GM19328 (cell line): Measurements from ENCODE around the gene ALOX5.
"Not testable (repeated sequence)": the region's sequence is repeated elsewhere in the genome, so short reads cannot be mapped to it uniquely, and the experiment has no call there.

Experiments
- ATAC-seq: cut with Tn5 transposase; IDR thresholded peaks from one replicate; pipeline ENCODE4 v1.9.1; 2021; ENCODE audit warnings: mild to moderate bottlenecking, moderate library complexity; ENCODE audit not compliant: unreplicated experiment

The ALOX5 gene

GRCh38 chr10:45374350-45375052 is 485 bp downstream of the ALOX5 start:
- ATAC-seq, result peak; percentile 14

DNA sequence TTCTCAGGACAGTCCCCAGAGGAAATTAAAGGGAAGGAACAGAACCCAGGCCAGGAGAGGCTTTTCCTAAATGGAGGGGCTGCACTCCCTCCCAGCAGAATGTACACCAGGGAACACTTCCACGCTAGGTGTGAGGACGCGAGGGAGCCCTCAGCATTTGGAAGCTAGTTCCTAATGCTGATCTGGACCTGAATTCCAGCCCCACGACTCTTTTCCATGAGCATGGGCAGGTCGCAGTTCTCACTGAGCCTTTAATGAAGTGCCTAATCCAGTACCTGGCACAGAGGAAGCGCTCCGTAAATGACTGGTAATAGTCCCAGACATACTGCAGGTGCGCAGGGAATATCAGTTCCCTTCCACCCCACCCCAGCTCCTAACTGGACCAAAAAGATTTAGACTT is 1.1 kb downstream of the ALOX5 start:
- ATAC-seq, result no peak

DNA sequence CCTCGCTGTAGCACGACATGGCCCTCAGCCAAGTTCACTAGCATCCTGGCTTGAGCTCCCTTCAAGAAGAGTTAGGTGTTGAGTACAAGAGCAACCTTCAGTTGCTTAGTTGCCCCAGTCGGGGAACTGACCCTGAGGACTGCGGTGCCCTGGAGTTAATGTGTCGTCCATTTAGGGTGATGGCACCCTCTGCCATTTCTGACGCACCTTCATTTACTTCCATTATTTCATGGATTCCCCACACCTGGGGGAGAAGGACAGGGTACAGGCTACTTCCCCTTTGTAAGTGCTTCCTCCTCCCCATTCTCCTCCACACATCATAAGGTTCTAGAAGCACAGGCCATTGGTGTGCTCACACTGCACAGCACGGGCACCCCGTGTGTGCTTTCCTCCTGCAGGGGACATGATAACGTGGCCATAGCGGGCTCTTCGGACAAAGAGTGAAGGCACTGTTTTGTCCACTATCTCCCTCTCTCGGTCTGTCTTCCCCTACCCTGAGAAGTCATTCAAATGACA is 1.8 kb downstream of the ALOX5 start:
- ATAC-seq, result no peak

- no peak for ATAC-seq
Measured at GRCh38 chr10:45376371-45376801, 2.4 kb downstream of the ALOX5 start.

DNA sequence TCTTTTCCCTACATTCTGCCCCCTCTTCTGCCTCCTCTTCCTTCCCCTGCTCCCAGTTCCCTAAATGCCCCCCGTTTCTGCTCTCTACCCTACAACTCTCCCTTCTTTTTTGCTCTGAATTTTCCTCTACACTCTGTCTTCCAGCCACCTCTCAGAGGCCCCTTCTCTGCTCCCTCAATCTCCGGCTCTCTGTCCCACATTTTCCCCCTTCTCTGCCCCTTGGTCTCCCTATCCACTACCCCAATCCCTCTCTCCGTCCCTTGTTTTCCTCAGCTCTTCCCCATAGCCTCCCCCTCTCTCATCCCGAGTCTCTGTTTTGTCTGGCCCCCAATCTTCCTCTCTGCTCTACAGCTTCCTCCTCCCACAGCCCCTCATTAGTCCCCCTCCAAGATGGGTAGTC is 3.3 kb downstream of the ALOX5 start:
- no peak for ATAC-seq

GRCh38 chr10:45377858-45378257 is 3.8 kb downstream of the ALOX5 start:
- ATAC-seq, result no peak

DNA sequence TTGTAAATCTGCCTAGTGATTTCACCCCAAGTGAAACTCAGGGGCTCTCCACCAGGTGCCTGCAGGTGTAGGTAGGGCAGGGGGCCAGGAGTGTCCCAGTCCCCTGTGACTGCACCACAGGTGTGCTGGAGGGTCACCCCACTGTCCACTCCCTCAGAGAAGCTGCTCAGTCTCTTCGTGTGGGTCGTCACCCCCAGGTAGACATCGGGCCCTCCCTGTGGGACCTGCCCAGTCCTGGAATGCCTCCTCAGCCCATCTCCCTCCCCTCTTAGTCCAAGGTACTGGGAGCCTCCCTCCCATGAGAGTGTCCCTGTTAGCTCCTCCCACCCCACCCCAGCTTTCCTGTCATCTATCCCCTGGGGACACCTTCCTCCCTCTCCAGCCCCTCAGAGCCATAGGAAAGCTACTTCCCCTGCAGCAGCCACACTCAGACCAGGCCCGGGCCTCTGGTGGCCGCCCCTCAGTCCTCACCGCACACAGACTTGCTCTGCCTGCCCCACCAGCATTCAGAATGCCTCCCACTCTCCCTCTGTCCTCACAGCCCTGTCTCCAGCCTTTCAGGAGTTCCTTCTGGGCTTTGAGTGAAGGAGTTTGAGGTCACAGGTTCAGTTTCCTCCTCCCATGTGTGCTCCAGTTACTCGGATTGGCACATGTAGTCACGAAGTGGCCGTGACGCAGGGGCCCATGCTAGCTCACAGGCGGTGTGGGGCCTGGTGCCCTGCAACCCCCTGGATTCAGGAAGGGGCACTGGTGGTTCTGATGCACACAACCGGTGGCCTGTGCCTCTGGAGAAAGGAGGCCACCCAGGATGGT is 5.1 kb downstream of the ALOX5 start:
- ATAC-seq, result no peak

- ATAC-seq, result no peak
Measured at GRCh38 chr10:45379891-45380540, 6.0 kb downstream of the ALOX5 start.

GRCh38 chr10:45380903-45381620 is 7.0 kb downstream of the ALOX5 start:
- ATAC-seq, result no peak

DNA sequence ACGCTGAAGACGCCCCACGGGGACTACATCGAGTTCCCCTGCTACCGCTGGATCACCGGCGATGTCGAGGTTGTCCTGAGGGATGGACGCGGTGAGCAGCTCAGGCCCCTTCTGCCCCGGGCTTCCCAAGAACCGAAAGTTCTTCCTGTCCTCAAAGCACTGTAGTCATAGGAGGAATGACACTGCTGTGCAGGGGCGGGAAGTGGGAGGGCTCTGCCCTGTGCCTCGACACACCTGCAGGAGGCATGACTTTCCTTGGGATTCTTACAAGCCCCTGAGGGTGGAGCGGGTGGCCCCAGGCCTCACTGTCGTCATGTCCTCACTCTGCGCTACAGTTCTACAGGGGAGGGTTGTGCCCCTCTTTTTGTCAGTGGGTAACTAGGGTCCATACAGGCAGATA is 8.6 kb downstream of the ALOX5 start:
- no peak for ATAC-seq

DNA sequence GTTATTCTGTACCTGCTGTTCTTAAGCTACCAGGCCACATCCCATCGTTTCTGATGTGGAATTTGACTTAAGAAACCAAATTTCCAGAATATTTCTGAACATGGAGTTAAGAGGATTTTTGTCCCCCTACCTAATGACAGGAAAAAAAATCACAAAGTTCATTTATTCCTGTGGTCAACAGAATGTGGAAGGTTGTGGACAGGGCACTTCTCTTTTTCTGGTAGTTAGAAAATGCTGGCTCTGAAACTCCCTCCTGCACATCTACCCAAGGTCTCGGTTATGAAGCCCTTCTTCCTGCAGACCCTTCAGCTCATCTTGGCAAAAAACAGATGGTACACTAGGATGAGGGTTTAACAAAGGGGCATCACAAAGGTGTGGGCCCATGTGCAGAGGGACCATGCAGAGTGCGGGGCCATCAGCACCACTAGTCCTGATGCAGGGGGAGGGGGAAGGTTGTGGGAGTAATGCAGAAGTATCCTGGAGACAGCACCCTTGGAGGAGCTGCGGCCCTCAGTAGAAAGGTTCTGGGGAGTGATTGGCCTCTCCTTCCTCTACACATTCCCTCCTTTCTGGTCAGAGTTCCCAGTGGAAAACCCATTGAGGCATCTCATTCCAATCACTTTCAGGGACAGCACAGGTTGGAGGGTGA is 9.8 kb downstream of the ALOX5 start:
- no peak for ATAC-seq

DNA sequence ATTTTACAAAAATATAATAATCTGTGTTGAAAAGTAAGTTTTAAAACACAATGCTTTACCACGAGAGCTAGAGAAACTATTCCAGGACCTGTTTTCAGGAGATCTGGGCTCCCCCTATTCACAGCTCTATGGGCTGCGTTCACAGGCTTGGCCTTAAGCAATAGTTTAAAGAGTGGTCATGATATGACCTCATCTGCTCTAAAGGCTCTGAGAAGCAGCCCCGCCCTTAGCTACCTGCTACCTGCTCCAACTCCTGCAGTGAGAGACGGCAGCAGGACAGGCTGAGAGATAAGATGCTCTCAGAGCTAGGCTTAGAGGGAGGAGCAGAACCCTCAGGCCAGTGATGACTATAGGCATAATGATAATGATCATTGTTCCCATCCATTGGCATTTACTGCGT is 12.6 kb downstream of the ALOX5 start:
- no peak for ATAC-seq

DNA sequence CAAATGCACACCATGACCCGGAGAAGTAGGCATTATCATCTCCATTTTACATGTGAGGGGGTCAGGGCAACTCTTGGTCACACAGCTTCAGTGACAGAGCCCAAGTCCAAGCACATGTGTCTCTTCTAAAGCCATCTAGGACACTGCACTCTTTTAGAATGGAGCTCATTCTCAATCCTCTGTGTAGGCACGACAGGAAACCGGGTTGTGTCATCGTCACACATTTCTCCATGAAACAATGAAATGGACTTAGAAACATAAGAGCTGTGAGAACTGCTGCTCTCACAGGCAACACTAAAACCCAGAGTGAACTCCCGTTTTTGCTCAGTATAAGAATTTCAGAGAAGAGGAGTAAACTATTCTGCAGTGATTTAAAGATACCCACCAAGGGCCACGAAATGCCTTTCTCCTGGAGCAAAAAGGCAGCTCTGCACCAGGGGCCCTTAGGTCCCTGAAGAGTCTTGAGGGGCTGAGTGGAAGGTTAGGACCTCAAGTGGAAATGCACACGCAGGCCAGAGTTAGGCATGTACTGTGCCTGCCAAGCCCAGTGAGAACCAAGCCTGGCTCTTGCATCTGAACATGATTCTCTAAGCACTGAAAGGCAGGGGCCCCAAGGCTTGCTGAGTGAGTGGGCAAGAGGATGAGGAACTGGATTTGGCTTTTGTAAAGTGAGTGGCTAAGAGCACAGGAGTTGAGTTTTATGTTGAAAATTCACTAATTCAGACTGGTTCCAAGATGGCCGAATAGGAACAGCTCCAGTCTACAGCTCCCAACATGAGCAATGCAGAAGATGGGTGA is 13.3 kb downstream of the ALOX5 start:
- no peak for ATAC-seq

GRCh38 chr10:45389671-45390070 is 15.7 kb downstream of the ALOX5 start:
- ATAC-seq, result not testable (repeated sequence)

- ATAC-seq, result not testable (repeated sequence)
Measured at GRCh38 chr10:45391636-45392035, 17.6 kb downstream of the ALOX5 start.

DNA sequence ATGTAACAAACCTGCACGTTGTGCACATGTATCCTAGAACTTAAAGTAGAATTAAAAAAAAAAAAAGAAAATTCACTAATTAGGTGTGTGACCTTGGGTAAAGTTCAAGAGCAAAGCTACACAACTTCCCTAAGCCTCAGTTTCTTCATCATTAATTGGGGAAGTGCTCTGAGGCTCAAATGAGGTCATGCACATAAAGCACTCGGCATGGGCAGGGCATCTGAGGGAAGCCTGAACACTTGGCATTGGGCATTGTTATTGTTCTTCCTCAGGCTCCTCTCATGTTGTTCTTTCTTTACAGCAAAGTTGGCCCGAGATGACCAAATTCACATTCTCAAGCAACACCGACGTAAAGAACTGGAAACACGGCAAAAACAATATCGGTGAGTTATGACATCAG is 21.5 kb downstream of the ALOX5 start:
- no peak for ATAC-seq

GRCh38 chr10:45398595-45398994 is 24.6 kb downstream of the ALOX5 start:
- ATAC-seq, result no peak

DNA sequence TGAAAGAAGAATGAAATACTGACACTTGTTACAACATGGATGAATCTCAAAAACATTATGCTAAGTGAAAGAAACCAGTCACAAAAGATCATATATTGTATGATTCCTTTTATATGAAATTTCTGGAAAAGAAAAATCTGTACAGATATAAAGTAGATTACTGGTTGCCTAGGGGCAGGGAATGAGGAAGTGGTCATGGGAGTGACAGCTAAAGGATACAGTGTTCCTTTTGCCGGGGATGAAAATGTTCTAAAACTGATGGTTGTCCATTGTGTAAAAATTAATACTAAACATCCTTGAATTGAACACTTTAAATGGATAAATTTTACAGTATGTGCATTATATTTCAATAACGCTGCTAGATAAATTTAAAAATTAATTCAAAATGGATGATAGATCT is 25.1 kb downstream of the ALOX5 start:
- no peak for ATAC-seq

DNA sequence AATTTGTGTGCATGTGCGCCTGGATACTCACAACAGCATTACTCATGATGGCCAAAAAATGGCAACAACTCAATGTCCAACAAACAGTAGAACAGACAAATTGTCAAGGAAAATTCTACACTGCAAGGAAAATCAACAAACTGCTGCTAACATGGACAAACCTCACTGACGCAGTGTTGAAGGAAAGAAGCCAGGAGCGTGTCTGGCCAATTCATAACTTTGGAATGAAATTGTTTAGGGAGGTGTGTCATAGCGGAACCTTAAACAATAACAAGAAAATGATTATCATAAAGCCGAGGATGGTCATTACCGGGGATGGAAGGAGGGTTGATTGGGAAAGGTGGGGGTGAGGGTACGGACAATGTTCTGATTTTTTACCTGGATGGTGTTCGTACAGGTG is 29.1 kb downstream of the ALOX5 start:
- ATAC-seq, result no peak
